Osteocyte (in vitro differentiated cells): Measurements from ENCODE around the gene TUBB6. TPM values are rescaled to one million over a fixed set of nuclear protein-coding genes. Genes with fewer than 3 reads are reported as not detected.

Experiments
- DNase-seq: peaks from one replicate; pipeline ENCODE4 v3.0.0; 2021; ENCODE audit warnings: mixed read lengths; ENCODE audit not compliant: unreplicated experiment; ENCODE audit errors: extremely low spot score
- H3K27ac Mint-ChIP-seq: one replicate; pipeline ENCODE4 v1.8.0; 2021; ENCODE audit warnings: mild to moderate bottlenecking, mixed read lengths; ENCODE audit not compliant: unreplicated experiment
- H3K27me3 Mint-ChIP-seq: one replicate; pipeline ENCODE4 v1.8.0; 2021; ENCODE audit warnings: mixed read lengths; ENCODE audit not compliant: unreplicated experiment
- H3K36me3 Mint-ChIP-seq: one replicate; pipeline ENCODE4 v1.8.0; 2021; ENCODE audit warnings: mixed read lengths; ENCODE audit not compliant: unreplicated experiment
- H3K4me1 Mint-ChIP-seq: one replicate; pipeline ENCODE4 v1.8.0; 2021; ENCODE audit warnings: mixed read lengths; ENCODE audit not compliant: unreplicated experiment
- H3K4me3 Mint-ChIP-seq: one replicate; pipeline ENCODE4 v1.8.0; 2021; ENCODE audit warnings: mild to moderate bottlenecking, moderate library complexity, mixed read lengths; ENCODE audit not compliant: unreplicated experiment
- H3K9me3 Mint-ChIP-seq: one replicate; pipeline ENCODE4 v1.8.0; 2021; ENCODE audit warnings: mixed read lengths; ENCODE audit not compliant: unreplicated experiment
- CTCF ChIP-seq: fragments of 200-600 bp; sonication (generic); IDR thresholded peaks from 2 replicates; pipeline ENCODE4 v1.5.0; 2021; ENCODE audit warnings: antibody characterized with exemption, mild to moderate bottlenecking, moderate library complexity
- total RNA-seq: library from RNA; stranded (reverse); gene quantifications from 2 replicates; pipeline ENCODE4 v1.2.1, GENCODE V29; 2021

Gene TUBB6
- total RNA-seq, 1 donor from 2014 or later = 116 TPM

DNA sequence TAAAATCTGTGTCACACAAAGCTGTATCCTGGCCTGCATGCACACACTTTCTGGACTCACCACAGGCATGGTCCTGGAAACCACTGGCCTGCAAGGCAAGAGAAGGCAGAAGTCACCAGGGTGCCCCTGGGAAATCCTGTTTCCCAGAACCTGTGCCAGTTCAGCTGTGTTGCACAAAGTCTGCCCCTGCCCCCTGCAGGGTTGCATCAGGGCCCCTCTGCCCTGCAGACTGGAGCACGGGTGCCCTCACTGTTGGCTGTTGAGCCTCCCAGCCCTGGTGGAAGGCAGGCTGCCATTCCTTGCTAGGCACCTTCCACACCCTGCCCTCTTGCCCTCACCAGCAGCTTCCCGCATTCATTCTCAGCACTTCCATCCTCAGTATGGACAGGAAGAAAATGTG is 18.0 kb upstream of the TUBB6 start:
- H3K9me3 Mint-ChIP-seq = no peaks in the 10 kb centered on the region
- no peak for TF ChIP-seq CTCF
- no peaks in the 10 kb centered on the region for H3K27me3 Mint-ChIP-seq
- H3K36me3 Mint-ChIP-seq = no peaks in the 10 kb centered on the region
- H3K27ac Mint-ChIP-seq = no peak overlapping the region
- peaks cover 17% of the 10 kb centered on the region for H3K4me1 Mint-ChIP-seq
- no peak overlapping the region for H3K4me3 Mint-ChIP-seq
- DNase-seq = no peak

DNA sequence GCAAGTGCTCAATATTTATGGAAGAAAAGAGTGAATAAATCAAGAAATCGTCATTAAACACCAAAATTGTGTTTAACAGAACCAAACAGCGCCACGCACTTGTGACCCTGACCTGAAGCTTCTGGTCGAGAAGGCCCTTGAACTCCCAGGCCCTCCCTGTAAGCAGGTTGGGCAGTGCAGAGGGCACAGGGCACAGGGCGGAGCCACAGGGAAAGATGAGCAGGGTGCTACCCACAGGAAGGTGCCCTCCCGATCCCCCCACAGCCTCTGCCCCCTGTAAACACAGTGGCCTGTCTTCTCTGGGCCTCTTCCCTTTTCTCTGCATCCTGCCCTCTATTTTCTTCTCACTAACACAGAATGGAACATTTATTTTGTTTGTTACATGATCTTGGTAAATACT is 16.9 kb upstream of the TUBB6 start:
- peaks cover 17% of the 10 kb centered on the region for H3K4me1 Mint-ChIP-seq
- no peak for DNase-seq

GRCh38 chr18:12291690-12292089 is 16.4 kb upstream of the TUBB6 start:
- H3K36me3 Mint-ChIP-seq = no peaks in the 10 kb centered on the region
- DNase-seq = no peak

More for the DNA sequence above, 16.9 kb upstream of the TUBB6 start:
- no peaks in the 10 kb centered on the region for H3K36me3 Mint-ChIP-seq
- H3K4me3 Mint-ChIP-seq = no peak overlapping the region
- H3K27me3 Mint-ChIP-seq = no peaks in the 10 kb centered on the region
- no peak overlapping the region for H3K27ac Mint-ChIP-seq
- H3K9me3 Mint-ChIP-seq = no peaks in the 10 kb centered on the region
- TF ChIP-seq CTCF = no peak

GRCh38 chr18:12293831-12294230 is 14.2 kb upstream of the TUBB6 start:
- H3K9me3 Mint-ChIP-seq = no peaks in the 10 kb centered on the region
- H3K4me3 Mint-ChIP-seq = no peak overlapping the region
- H3K27me3 Mint-ChIP-seq = no peaks in the 10 kb centered on the region
- no peak overlapping the region for H3K27ac Mint-ChIP-seq
- no peak for TF ChIP-seq CTCF
- no peaks in the 10 kb centered on the region for H3K36me3 Mint-ChIP-seq
- DNase-seq = no peak
- H3K4me1 Mint-ChIP-seq = peaks cover 12% of the 10 kb centered on the region

More at GRCh38 chr18:12291690-12292089, 16.4 kb upstream of the TUBB6 start:
- H3K9me3 Mint-ChIP-seq = no peaks in the 10 kb centered on the region
- H3K27me3 Mint-ChIP-seq = no peaks in the 10 kb centered on the region
- peaks cover 23% of the 10 kb centered on the region for H3K4me1 Mint-ChIP-seq
- H3K4me3 Mint-ChIP-seq = no peak overlapping the region
- TF ChIP-seq CTCF = no peak
- no peak overlapping the region for H3K27ac Mint-ChIP-seq

GRCh38 chr18:12295389-12296086 is 12.5 kb upstream of the TUBB6 start:
- no peak overlapping the region for H3K27ac Mint-ChIP-seq
- peaks cover 2% of the 10 kb centered on the region for H3K27me3 Mint-ChIP-seq
- DNase-seq = no peak
- H3K36me3 Mint-ChIP-seq = no peaks in the 10 kb centered on the region
- H3K4me3 Mint-ChIP-seq = no peak overlapping the region
- H3K4me1 Mint-ChIP-seq = peaks cover 8% of the 10 kb centered on the region
- H3K9me3 Mint-ChIP-seq = no peaks in the 10 kb centered on the region
- no peak for TF ChIP-seq CTCF
